GM23338 (cell line): Measurements from ENCODE around the gene GRPR. TPM values are rescaled to one million over a fixed set of nuclear protein-coding genes. Genes with fewer than 3 reads are reported as not detected.

Source experiments
- ATAC-seq: fragments of 200-7000 bp; cut with Tn5 transposase; 3 replicates; pipeline ENCODE4 v1.9.1; 2020
- DNase-seq: peaks from one replicate; pipeline ENCODE4 v3.0.0-alpha.2; 2015; ENCODE audit warnings: low spot score
- H2AFZ ChIP-seq: fragments of 200-600 bp; sonication (generic); 2 replicates; pipeline ENCODE4 v1.8.0; 2016; ENCODE audit warnings: antibody characterized with exemption, mild to moderate bottlenecking, moderate library complexity
- H3F3A ChIP-seq: fragments of 200-600 bp; sonication (generic); replicated peaks from 2 replicates; pipeline ENCODE4 v1.8.0; 2017; ENCODE audit warnings: antibody characterized with exemption, mixed run types, low read depth
- H3K27ac ChIP-seq: fragments of 200-600 bp; sonication (generic); 2 replicates; pipeline ENCODE4 v1.6.1; 2016; ENCODE audit warnings: low read depth
- H3K27me3 ChIP-seq: fragments of 200-600 bp; sonication (generic); 2 replicates; pipeline ENCODE4 v1.8.0; 2016; ENCODE audit warnings: mild to moderate bottlenecking, mixed run types, moderate library complexity; ENCODE audit not compliant: insufficient read depth
- H3K36me3 ChIP-seq: fragments of 200-600 bp; sonication (generic); 2 replicates; pipeline ENCODE4 v1.8.0; 2016; ENCODE audit warnings: mild to moderate bottlenecking; ENCODE audit not compliant: insufficient read depth
- H3K4me1 ChIP-seq: fragments of 200-600 bp; sonication (generic); 2 replicates; pipeline ENCODE4 v1.8.0; 2016; ENCODE audit warnings: mild to moderate bottlenecking, moderate library complexity; ENCODE audit not compliant: insufficient read depth
- H3K4me2 ChIP-seq: fragments of 200-600 bp; sonication (generic); 2 replicates; pipeline ENCODE4 v1.7.1; 2017; ENCODE audit warnings: mixed run types
- H3K4me3 ChIP-seq: fragments of 200-600 bp; sonication (generic); 2 replicates; pipeline ENCODE4 v1.6.1; 2016; ENCODE audit warnings: mixed run types
- H3K79me2 ChIP-seq: fragments of 200-600 bp; sonication (generic); replicated peaks from 2 replicates; pipeline ENCODE4 v1.8.0; 2017; ENCODE audit warnings: mild to moderate bottlenecking; ENCODE audit not compliant: insufficient read depth
- H3K9me2 ChIP-seq: fragments of 200-600 bp; sonication (generic); 2 replicates; pipeline ENCODE4 v1.8.0; 2017; ENCODE audit not compliant: insufficient read depth
- H4K20me1 ChIP-seq: fragments of 200-600 bp; sonication (generic); replicated peaks from 2 replicates; pipeline ENCODE4 v1.8.0; 2017; ENCODE audit warnings: mild to moderate bottlenecking; ENCODE audit not compliant: insufficient read depth
- H3K27ac Mint-ChIP-seq: 2 replicates; pipeline ENCODE4 v1.8.0; 2020; ENCODE audit warnings: inconsistent platforms, mild to moderate bottlenecking, moderate library complexity, mixed read lengths
- H3K27me3 Mint-ChIP-seq: 3 replicates; pipeline ENCODE4 v1.8.0; 2022; ENCODE audit warnings: low read depth, mild to moderate bottlenecking, moderate library complexity, mixed read lengths, inconsistent platforms; ENCODE audit not compliant: insufficient read depth, poor library complexity
- H3K36me3 Mint-ChIP-seq: 3 replicates; pipeline ENCODE4 v1.8.0; 2021; ENCODE audit warnings: low read depth, mild to moderate bottlenecking, inconsistent platforms, moderate library complexity, mixed read lengths
- H3K4me1 Mint-ChIP-seq: 3 replicates; pipeline ENCODE4 v1.8.0; 2020; ENCODE audit warnings: mild to moderate bottlenecking, inconsistent platforms, mixed read lengths
- H3K4me3 Mint-ChIP-seq: 3 replicates; pipeline ENCODE4 v1.8.0; 2021; ENCODE audit warnings: moderate library complexity, mild to moderate bottlenecking, inconsistent platforms, mixed read lengths
- H3K9me3 Mint-ChIP-seq: 3 replicates; pipeline ENCODE4 v1.8.0; 2020; ENCODE audit warnings: moderate library complexity, mild to moderate bottlenecking, inconsistent platforms, mixed read lengths
- CREB1 ChIP-seq: fragments of 250-450 bp; sonication (Bioruptor Pico); IDR thresholded peaks from 2 replicates; pipeline ENCODE4 v1.5.0; 2020; ENCODE audit warnings: low read depth, mild to moderate bottlenecking, moderate library complexity
- CTCF ChIP-seq, 2 experiments: fragments of 200-600 bp in 1 of 2; sonication (generic) in 1 of 2; conservative IDR thresholded peaks; 2 replicates each; pipeline versions ENCODE4 v1.5.1 to v1.6.1; 2016 to 2017; ENCODE audit warnings: antibody characterized with exemption in 2 of 2, low read depth in 2 of 2, mild to moderate bottlenecking in 2 of 2, moderate library complexity in 1 of 2
- ETS1 ChIP-seq: IDR thresholded peaks from 2 replicates; pipeline ENCODE4 v1.6.1; 2016; ENCODE audit warnings: antibody characterized with exemption
- EZH2 ChIP-seq: fragments of 200-600 bp; sonication (generic); IDR thresholded peaks from one replicate; pipeline ENCODE4 v1.8.0; 2017; ENCODE audit warnings: antibody characterized with exemption, mild to moderate bottlenecking, low read depth; ENCODE audit not compliant: unreplicated experiment
- EZH2phosphoT487 ChIP-seq: fragments of 200-600 bp; sonication (generic); IDR thresholded peaks from one replicate; pipeline ENCODE4 v1.8.1; 2018; ENCODE audit warnings: antibody characterized with exemption; ENCODE audit not compliant: unreplicated experiment
- JUNB ChIP-seq: IDR thresholded peaks from one replicate; pipeline ENCODE4 v1.6.1; 2016; ENCODE audit warnings: antibody characterized with exemption; ENCODE audit not compliant: unreplicated experiment
- NANOG ChIP-seq: IDR thresholded peaks from 2 replicates; pipeline ENCODE4 v1.6.1; 2016; ENCODE audit warnings: antibody characterized with exemption, borderline replicate concordance
- POLR2AphosphoS5 ChIP-seq: IDR thresholded peaks from 2 replicates; pipeline ENCODE4 v1.6.1; 2016; ENCODE audit warnings: antibody characterized with exemption, low read depth
- REST ChIP-seq: IDR thresholded peaks from one replicate; pipeline ENCODE4 v1.6.1; 2018; ENCODE audit warnings: antibody characterized with exemption; ENCODE audit not compliant: unreplicated experiment
- STAT1 ChIP-seq: IDR thresholded peaks from one replicate; pipeline ENCODE4 v1.6.1; 2016; ENCODE audit warnings: antibody characterized with exemption; ENCODE audit not compliant: unreplicated experiment
- ZNF114 ChIP-seq: fragments of 250-450 bp; sonication (Bioruptor Pico); IDR thresholded peaks from 2 replicates; pipeline ENCODE4 v1.5.0; 2020; ENCODE audit warnings: mild to moderate bottlenecking, moderate library complexity
- ZNF331 ChIP-seq: fragments of 250-450 bp; sonication (Bioruptor Pico); IDR thresholded peaks from 2 replicates; pipeline ENCODE4 v1.5.0; 2020; ENCODE audit warnings: low read depth, mild to moderate bottlenecking, moderate library complexity
- ZNF462 ChIP-seq: fragments of 250-450 bp; sonication (Bioruptor Pico); IDR thresholded peaks from 2 replicates; pipeline ENCODE4 v1.5.0; 2020; ENCODE audit warnings: mild to moderate bottlenecking, moderate library complexity
- polyA plus RNA-seq: library from polyadenylated mRNA; unstranded; fragments of >200 nt; fragmentation: Nextera tagmentation; extraction: Ambion mirVana; gene quantifications from 2 replicates; pipeline ENCODE4 v1.2.1, GENCODE V29; 2016
- total RNA-seq: library from RNA; depleted of rRNA; stranded (reverse); fragments of >200 nt; shearing (Covaris generic); gene quantifications from 2 replicates; pipeline ENCODE4 v1.2.3, GENCODE V29; 2014

The GRPR gene
- total and polyA plus RNA-seq, 2 experiments from 2014 or later, result 13.4 to 14.3 TPM

- Histone ChIP-seq H3K9me2 (no peaks in the 10 kb centered on the region), H3K4me3 (no peak overlapping the region), H3K36me3 (no peaks in the 10 kb centered on the region), H3K4me1 (no peaks in the 10 kb centered on the region), H2AFZ (no peak overlapping the region), H3K27me3 (no peaks in the 10 kb centered on the region), H3K27ac (no peak overlapping the region), H3K79me2 (no peaks in the 10 kb centered on the region), H3K4me2 (no peak overlapping the region), H4K20me1 (no peaks in the 10 kb centered on the region), H3F3A (no peaks in the 10 kb centered on the region)
- Mint-ChIP-seq H3K4me1 (peaks cover 5% of the 10 kb centered on the region), H3K9me3 (no peaks in the 10 kb centered on the region), H3K27ac (no peak overlapping the region), H3K27me3 (peaks cover 2% of the 10 kb centered on the region), H3K36me3 (peaks cover 13% of the 10 kb centered on the region), H3K4me3 (no peak overlapping the region)
- DNase-seq, result no peak
- no peak for ATAC-seq
- TF ChIP-seq POLR2AphosphoS5 (no peak), CTCF (conservative IDR thresholded peaks at IDR 0.05; ENCODE audit: low read depth in 2 of 2) (no peak), EZH2phosphoT487 (no peak), ZNF114 (CRISPR knock-in tag) (no peak), JUNB (no peak), REST (no peak), CREB1 (CRISPR knock-in tag) (no peak), ZNF331 (CRISPR knock-in tag) (no peak), STAT1 (no peak), ETS1 (no peak), EZH2 (no peak), ZNF462 (CRISPR knock-in tag) (no peak), NANOG (no peak)
Observed at GRCh38 chrX:16156692-16157331, 33.4 kb downstream of the GRPR start.
